Upper lobe of right lung (tissue), 1 donor: ENCODE measurements around the gene RPS6KA2. TPM values are rescaled to one million over a fixed set of nuclear protein-coding genes. Genes with fewer than 3 reads are reported as not detected.

Experiments used
- ATAC-seq: fragments of 200-7000 bp; cut with Tn5 transposase; one replicate; pipeline ENCODE4 v1.9.1; 2020; ENCODE audit warnings: mild to moderate bottlenecking, moderate library complexity
- DNase-seq: peaks from one replicate; pipeline ENCODE4 v3.0.0-alpha.2; 2020
- H3K27ac ChIP-seq: fragments of 200-600 bp; one replicate; pipeline ENCODE4 v1.8.0; 2022
- H3K27me3 ChIP-seq: fragments of 200-600 bp; one replicate; pipeline ENCODE4 v1.8.0; 2022; ENCODE audit warnings: mild to moderate bottlenecking
- H3K36me3 ChIP-seq: fragments of 200-600 bp; one replicate; pipeline ENCODE4 v1.8.0; 2022
- H3K4me1 ChIP-seq: fragments of 200-600 bp; one replicate; pipeline ENCODE4 v1.8.0; 2022
- H3K4me3 ChIP-seq: fragments of 200-600 bp; one replicate; pipeline ENCODE4 v1.8.0; 2022; ENCODE audit warnings: mild to moderate bottlenecking
- H3K9me3 ChIP-seq: fragments of 200-600 bp; one replicate; pipeline ENCODE4 v1.8.0; 2022
- intact Hi-C: fragments of 100-400 bp; cut with DNase I; formaldehyde crosslinking; loops from one replicate; pipeline ENCODE4 v1.11.0; 2022
- total RNA-seq: library from RNA; stranded (reverse); fragmentation: NEBNext Ultra II Directional; extraction: Animal tissue kit (Norgen Biotek cat#: 25700); gene quantifications from one replicate; pipeline ENCODE4 v1.2.1, GENCODE V29; 2021
- TF ChIP-seq, protein P1 (sequence below): fragments of 200-600 bp; IDR thresholded peaks from one replicate; pipeline ENCODE4 v1.8.0; 2022; ENCODE audit warnings: antibody characterized with exemption
- donor health status: DM: no; HTN: yes; CAD: no; lungs with severe emphysema.

RPS6KA2 gene
- total RNA-seq, 1 donor from 2014 or later = 136 TPM

DNA sequence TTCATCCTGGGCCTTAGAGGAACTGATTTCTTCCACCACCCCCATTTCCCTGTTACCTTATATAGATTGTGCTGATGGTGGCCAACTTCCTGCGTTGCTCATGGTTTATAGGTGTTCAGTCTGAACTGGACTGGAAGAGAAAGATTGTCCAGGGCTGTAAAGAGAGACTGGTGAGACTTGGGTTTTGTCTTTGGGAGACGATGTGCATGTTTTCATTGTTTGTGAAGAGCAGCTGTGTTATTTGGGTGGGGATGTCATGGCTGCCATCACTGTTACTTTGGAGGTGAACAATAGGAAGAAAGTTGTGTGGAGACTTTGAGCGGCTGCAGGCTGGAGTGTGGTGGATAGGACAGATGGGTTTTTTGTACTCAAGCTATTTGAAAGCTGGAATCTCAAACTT, 228.7 kb downstream of the RPS6KA2 start:
- H3K27ac ChIP-seq = no peak overlapping the region
- no peak overlapping the region for H3K4me3 ChIP-seq
- no peaks in the 10 kb centered on the region for H3K9me3 ChIP-seq
- TF ChIP-seq, protein P1, sequence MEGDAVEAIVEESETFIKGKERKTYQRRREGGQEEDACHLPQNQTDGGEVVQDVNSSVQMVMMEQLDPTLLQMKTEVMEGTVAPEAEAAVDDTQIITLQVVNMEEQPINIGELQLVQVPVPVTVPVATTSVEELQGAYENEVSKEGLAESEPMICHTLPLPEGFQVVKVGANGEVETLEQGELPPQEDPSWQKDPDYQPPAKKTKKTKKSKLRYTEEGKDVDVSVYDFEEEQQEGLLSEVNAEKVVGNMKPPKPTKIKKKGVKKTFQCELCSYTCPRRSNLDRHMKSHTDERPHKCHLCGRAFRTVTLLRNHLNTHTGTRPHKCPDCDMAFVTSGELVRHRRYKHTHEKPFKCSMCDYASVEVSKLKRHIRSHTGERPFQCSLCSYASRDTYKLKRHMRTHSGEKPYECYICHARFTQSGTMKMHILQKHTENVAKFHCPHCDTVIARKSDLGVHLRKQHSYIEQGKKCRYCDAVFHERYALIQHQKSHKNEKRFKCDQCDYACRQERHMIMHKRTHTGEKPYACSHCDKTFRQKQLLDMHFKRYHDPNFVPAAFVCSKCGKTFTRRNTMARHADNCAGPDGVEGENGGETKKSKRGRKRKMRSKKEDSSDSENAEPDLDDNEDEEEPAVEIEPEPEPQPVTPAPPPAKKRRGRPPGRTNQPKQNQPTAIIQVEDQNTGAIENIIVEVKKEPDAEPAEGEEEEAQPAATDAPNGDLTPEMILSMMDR = no peak
- no peaks in the 10 kb centered on the region for H3K4me1 ChIP-seq
- intact Hi-C loops = loop anchor here (10.0 kb wide), 1 partner anchor 124 kb away; no protein-coding TSS in a partner anchor
- DNase-seq (no peak), ATAC-seq (no peak)
- H3K36me3 ChIP-seq = no peaks in the 10 kb centered on the region
- H3K27me3 ChIP-seq = no peaks in the 10 kb centered on the region

DNA sequence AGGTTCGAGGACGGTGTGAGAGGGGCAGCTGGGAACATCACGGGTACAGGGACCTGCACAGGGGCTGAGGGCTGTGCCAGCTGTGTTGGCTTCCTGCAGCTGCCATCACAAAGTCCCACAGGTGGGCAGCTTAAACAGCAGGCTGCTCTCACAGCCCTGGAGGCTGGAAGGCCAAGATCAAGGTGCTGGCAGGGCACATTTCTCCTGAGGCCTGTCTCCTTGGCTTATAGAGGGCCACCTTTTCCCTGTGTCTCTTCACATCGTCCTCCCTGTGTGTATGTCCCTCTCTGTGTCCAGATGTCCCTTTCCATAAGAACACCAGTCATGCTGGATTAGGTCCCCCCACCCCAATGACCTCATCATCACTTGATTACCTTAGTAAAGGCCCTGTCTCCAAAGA, 229.2 kb downstream of the RPS6KA2 start:
- Histone ChIP-seq H3K36me3 (no peaks in the 10 kb centered on the region), H3K4me3 (no peak overlapping the region), H3K27me3 (no peaks in the 10 kb centered on the region), H3K27ac (no peak overlapping the region), H3K9me3 (no peaks in the 10 kb centered on the region), H3K4me1 (no peaks in the 10 kb centered on the region)
- no peak for DNase-seq
- ATAC-seq = no peak
- TF ChIP-seq, protein P1 = no peak
- intact Hi-C loops = loop anchor here (10.0 kb wide), 1 partner anchor 123 kb away; no protein-coding TSS in a partner anchor

DNA sequence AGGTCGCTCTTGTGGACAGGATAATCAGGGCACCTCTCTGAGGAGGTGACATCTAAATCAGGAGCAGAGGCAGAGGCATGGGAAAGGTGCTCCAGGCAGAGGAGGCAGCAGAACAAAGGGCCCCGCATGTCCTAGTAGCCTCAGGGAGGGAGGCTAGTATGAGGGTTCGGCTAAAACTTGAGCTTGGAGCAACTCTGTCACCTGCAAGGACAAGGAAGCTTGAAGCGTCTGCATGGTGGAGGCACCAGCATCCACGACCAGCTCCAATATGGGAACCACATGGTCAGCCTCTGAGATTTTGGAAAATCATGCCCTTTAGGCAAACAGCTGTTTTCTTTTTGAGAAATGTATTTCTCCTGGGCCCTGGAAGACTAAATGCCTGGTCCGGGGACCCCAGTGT, 231.3 kb downstream of the RPS6KA2 start:
- H3K4me3 ChIP-seq = no peak overlapping the region
- H3K4me1 ChIP-seq = no peaks in the 10 kb centered on the region
- no peaks in the 10 kb centered on the region for H3K9me3 ChIP-seq
- TF ChIP-seq, protein P1 = no peak
- no peaks in the 10 kb centered on the region for H3K27me3 ChIP-seq
- no peaks in the 10 kb centered on the region for H3K36me3 ChIP-seq
- intact Hi-C loops = loop anchor here (10.0 kb wide), 1 partner anchor 121 kb away; no protein-coding TSS in a partner anchor
- no peak for ATAC-seq
- DNase-seq = no peak
- no peak overlapping the region for H3K27ac ChIP-seq

DNA sequence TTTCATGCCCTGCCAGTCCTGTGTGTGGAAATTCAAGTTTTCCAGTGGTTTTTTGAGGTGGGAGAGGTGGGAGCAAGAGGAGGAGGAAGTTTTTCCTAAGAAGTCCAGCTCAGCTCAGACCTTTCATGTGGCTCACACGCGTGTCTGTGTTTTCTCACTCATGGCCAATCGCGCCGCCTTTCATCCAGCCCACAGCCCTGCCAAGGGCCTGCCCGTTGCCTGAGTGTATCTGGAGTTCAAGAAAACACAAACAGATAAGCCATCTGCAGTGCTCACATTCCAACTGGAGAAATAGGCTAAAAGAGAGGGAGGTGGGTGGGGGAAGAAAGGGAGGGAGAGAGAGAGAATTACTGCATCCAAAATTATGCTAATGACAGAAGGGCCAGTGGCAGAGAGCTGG, 231.7 kb downstream of the RPS6KA2 start:
- Histone ChIP-seq H3K4me3 (no peak overlapping the region), H3K36me3 (no peaks in the 10 kb centered on the region), H3K27ac (no peak overlapping the region), H3K4me1 (no peaks in the 10 kb centered on the region), H3K9me3 (no peaks in the 10 kb centered on the region), H3K27me3 (no peaks in the 10 kb centered on the region)
- DNase-seq = no peak
- no peak for ATAC-seq
- TF ChIP-seq, protein P1 = no peak
- intact Hi-C loops = loop anchor here (10.0 kb wide), 1 partner anchor 121 kb away; no protein-coding TSS in a partner anchor

DNA sequence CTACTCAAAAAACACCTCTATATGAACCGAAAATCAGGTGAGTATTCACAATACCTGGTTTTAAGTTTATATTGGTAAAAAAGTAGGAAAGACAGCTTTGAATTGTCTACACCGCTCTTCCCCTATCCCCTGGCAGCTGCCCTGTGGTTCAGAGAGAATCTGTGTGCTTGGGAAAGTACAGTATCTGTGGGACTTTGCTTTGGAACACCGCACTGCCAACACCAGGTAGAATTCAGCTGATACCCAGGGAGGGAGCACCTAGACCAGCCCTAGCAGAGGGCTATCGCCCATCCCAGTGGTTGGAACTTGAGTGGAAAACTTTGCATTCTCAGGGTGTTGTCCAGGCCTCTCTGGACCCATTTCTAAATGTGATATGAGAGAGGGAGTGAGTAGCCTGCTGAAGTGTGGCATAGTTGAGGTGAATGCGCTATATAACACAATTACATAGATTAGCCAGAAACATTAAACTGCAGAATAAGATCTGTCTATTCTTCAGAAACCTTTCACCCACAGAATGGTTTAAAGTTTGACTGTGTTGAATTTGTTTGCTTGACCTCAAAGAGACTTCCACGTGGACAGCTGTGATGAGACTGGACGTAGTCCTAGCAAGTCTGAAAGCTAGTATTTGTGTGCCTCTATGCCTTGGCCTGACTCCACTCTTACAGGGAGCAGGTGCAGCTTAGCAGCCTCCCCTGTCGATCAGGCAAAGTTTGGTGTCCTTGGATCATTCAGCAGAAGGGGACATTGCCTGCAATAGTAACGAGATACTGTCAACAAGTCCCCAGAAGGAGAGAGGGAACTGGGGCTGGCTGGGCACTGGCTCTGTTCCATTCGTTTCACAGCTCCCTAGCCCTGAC, 232.8 kb downstream of the RPS6KA2 start:
- intact Hi-C loops = loop anchor here (10.0 kb wide), 1 partner anchor 119 kb away; no protein-coding TSS in a partner anchor

More for the DNA sequence above, 232.8 kb downstream of the RPS6KA2 start:
- Histone ChIP-seq H3K27me3 (no peaks in the 10 kb centered on the region), H3K9me3 (no peaks in the 10 kb centered on the region), H3K4me1 (no peaks in the 10 kb centered on the region), H3K36me3 (no peaks in the 10 kb centered on the region), H3K4me3 (no peak overlapping the region), H3K27ac (no peak overlapping the region)
- TF ChIP-seq, protein P1 = no peak
- DNase-seq (no peak), ATAC-seq (no peak)
